Stimulated activated naive CD8-positive, alpha-beta T cell treated with anti-CD3 and anti-CD28 coated beads, Interleukin-15, amount 100 ng/mL, for 72 hours (primary cell): ENCODE data around the gene BANP.
A peak's percentile ranks its signal among the peaks of the same experiment; 100 is the strongest.
"Not testable (repeated sequence)": the region's sequence is repeated elsewhere in the genome, so short reads cannot be mapped to it uniquely, and the experiment has no call there.

Experiments used
- ATAC-seq: fragments of 150-1000 bp; cut with Tn5 transposase; 2 replicates; pipeline ENCODE4 v1.10.0; 2021; ENCODE audit warnings: mild to moderate bottlenecking, moderate library complexity
- DNase-seq, 2 donors: peaks; one replicate each; pipeline ENCODE4 v3.0.0; 2021 to 2022
- H3K27ac Mint-ChIP-seq, 2 donors: one replicate each; pipeline ENCODE4 v1.8.0; 2022; ENCODE audit warnings: mild to moderate bottlenecking in 2 of 2, mixed read lengths in 2 of 2, moderate library complexity in 2 of 2
- H3K27me3 Mint-ChIP-seq: one replicate; pipeline ENCODE4 v1.8.0; 2022; ENCODE audit warnings: mixed read lengths
- H3K4me1 Mint-ChIP-seq: one replicate; pipeline ENCODE4 v1.8.0; 2022; ENCODE audit warnings: mild to moderate bottlenecking, mixed read lengths
- H3K4me3 Mint-ChIP-seq, 2 donors: one replicate each; pipeline ENCODE4 v1.8.0; 2022; ENCODE audit warnings: mild to moderate bottlenecking in 2 of 2, mixed read lengths in 2 of 2, moderate library complexity in 1 of 2
- H3K9me3 Mint-ChIP-seq, 2 donors: one replicate each; pipeline ENCODE4 v1.8.0; 2022; ENCODE audit warnings: mixed read lengths in 2 of 2

Gene BANP

DNA sequence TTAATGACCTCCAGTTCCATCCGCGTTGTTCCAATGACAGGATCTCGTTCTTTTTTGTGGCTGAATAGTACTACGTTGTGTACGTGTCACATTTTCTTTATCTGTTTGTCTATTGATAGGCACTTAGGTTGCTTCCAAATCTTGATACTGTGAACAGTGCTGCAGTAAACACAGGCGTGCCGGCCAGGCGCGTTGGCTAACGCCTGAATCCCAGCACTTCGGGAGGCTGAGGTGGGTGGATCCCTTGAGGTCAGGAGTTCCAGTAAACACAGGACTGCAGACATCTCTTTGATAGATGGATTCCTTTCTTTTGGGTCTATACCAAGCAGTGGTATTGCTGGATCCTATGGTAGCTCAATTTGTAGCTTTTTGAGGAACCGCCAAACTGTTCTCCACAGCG, 160.7 kb downstream of the BANP start:
- H3K4me1 Mint-ChIP-seq = peaks cover 10% of the 10 kb centered on the region
- H3K9me3 Mint-ChIP-seq, H3K27ac Mint-ChIP-seq, H3K4me3 Mint-ChIP-seq, DNase-seq, ATAC-seq: not testable (repeated sequence)
- H3K27me3 Mint-ChIP-seq = peaks cover 16% of the 10 kb centered on the region

DNA sequence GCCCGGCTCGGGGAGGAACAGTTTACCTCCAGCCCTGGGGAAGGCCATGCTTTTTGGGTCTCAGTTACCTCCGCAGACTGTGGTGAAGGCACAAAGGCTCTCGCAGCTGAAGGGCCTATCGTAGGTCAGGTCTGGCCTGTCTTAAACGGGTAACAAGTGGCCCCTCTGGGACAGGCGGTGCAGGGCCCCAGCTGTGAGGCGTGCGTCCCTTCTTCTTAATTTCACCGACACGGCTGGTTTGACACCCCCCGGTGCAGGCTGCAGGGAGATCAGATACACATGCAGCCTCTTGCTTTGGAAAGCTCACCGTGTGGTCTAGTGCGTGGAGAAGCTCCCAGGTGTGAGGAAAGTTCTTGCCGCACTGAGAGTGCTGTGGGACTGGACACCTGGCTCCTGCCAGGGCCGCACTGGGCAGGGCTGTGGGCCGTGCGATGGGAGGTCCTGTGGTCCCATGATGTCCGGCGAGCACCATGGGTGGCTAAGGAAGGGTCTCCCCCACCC, 162.4 kb downstream of the BANP start:
- Mint-ChIP-seq H3K4me3 (no peak overlapping the region), H3K4me1 (peaks cover 10% of the 10 kb centered on the region), H3K27ac (no peak overlapping the region), H3K9me3 (no peaks in the 10 kb centered on the region), H3K27me3 (peaks cover 22% of the 10 kb centered on the region)
- no peak for ATAC-seq
- no peak for DNase-seq

DNA sequence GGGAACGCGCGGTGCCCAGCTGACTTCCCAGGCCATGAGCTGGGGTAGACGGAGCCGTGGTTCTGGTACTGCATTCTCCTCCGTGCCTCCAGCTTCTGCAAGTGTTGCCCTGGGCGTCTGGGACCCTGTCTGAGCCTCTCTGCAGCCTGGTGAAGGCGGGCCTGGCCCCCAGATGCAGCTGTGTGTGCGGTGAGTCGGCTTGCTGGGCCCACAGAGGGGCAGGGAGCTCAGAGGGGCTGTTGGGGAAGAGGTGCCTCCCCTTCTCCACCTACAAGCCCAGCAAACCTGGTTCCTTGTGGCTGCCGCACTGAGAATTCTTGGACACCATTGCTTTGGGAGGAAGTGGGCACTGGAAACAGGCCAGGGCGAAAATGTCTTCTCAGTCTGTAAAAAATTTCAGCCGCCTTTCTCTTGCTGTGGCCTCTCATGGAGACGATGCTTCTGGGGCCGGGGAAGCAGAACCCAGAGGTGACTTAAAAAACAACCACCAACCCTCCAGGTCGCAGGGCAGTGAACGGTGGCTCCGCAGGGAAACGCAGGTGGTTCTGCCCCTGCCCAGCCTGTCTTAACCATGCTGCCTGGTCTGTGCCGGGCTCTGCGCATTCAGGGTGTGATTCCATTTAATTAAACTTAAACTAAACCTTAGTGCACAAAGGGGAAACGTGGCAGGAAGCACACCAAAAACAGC, 163.5 kb downstream of the BANP start:
- not testable (repeated sequence) for H3K9me3 Mint-ChIP-seq, H3K4me3 Mint-ChIP-seq, H3K27ac Mint-ChIP-seq, ATAC-seq, DNase-seq
- Mint-ChIP-seq H3K27me3 (peaks cover 33% of the 10 kb centered on the region), H3K4me1 (peaks cover 10% of the 10 kb centered on the region)

DNA sequence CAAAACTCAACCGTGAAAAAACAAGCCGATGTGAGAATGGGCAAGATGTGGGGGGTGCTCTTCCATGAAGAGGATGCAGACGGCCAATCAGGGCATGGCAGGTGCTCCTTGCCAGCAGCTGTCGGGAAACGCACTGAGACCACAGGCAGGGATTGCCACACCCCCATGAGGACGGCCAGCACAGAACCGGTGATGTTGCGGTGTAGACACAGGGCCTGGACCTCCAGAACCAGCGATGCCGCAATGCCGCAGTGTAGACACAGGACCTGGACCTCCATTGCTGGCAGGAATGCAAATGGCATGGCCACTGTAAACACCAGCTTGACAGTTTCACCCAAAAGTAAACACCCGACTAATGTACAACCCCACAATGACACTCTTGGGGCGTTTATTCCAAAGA, 164.9 kb downstream of the BANP start:
- peaks cover 6% of the 10 kb centered on the region for H3K4me1 Mint-ChIP-seq
- DNase-seq (no peak), ATAC-seq (no peak)
- H3K27me3 Mint-ChIP-seq = peaks cover 37% of the 10 kb centered on the region
- no peak overlapping the region for H3K27ac Mint-ChIP-seq
- no peaks in the 10 kb centered on the region for H3K9me3 Mint-ChIP-seq
- no peak overlapping the region for H3K4me3 Mint-ChIP-seq

DNA sequence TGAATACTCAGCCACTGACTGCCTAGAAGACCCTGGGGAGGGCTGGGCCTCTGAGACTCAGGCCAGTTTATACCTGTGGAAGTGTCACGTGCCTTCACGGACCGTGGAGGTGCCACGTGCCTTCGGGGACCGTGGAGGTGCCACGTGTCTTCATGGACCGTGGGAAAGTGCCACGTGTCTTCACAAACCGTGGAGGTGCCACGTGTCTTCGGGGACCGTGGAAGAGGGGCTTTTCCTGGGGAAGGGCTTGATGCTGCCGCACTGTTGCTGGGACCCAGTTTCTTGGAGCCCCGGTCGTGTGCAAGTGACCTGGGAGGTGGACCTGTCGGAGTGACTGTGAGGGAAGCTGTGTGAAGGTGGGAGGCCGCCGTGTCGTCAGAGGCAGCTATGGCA, 166.2 kb downstream of the BANP start:
- H3K27ac Mint-ChIP-seq = no peak overlapping the region
- H3K9me3 Mint-ChIP-seq = peaks cover 0 to 7% of the 10 kb centered on the region in 2 donors
- H3K27me3 Mint-ChIP-seq = peaks cover 37% of the 10 kb centered on the region
- ATAC-seq (no peak), DNase-seq (no peak)
- no peak overlapping the region for H3K4me3 Mint-ChIP-seq
- H3K4me1 Mint-ChIP-seq = no peaks in the 10 kb centered on the region

DNA sequence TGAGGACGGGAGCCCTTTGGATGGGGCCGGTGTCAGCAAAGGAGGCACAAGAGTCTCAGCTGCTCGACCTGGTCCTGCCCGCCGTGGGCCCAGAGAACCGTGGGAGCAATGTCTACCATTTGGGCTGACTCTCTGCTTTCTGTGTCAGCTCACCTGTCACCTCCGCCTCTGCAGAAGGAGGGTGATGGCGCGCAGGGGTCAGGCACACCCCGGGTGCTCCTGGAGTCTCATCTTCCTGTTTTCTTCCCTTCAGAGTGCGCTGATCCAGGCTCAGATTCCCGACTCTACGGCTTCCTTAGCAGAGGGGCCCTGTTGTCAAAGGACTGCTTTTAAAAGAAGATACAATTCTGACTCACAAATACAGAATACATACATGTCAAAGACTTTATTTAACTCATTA, 167.1 kb downstream of the BANP start:
- DNase-seq (no peak), ATAC-seq (no peak)
- no peak overlapping the region for H3K4me3 Mint-ChIP-seq
- H3K27ac Mint-ChIP-seq = no peak overlapping the region
- peaks cover 0 to 7% of the 10 kb centered on the region in 2 donors for H3K9me3 Mint-ChIP-seq
- no peaks in the 10 kb centered on the region for H3K4me1 Mint-ChIP-seq
- peaks cover 37% of the 10 kb centered on the region for H3K27me3 Mint-ChIP-seq

DNA sequence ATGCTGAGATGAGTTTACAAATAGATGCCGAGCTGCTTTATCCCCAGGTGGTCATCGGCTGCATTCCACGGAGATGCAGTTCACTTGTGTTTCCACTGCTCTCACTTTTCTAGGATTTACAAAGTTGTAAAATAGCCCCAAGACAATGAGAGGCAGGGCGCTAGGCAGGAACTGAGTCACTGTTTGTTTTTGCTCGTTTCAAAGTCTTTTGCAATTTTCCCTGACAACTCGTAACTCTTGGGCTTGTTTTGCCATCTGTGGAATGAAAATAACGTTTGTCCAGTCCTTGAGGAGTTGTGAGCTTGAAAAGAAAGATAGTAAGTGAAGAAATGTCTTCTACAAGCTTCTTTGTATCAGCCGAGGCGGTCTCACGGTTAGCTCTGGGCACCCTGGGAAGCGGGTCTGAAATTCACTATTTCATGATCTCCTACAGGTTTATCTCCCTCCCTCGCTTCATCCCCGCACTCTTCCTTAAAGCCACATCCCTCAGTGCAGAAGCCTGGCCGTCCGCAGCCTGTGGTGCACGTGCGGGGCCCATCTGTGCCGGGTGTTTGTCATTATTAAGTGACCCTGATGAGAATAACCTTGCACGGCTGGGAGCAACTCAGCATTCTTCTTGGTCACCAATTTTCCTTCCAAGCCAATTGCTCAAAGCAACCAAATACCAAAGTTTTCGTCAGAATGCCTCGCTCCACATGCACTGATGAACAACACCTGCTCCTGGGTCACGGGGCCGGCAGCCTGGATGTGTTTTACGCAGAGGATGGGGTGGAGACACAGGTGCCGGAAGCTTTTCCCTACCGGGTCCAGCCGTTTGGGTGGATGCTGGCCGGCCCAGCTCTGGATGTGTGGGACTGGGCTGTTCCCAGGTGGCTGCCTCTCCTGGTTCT, 167.9 kb downstream of the BANP start:
- H3K27me3 Mint-ChIP-seq = peaks cover 37% of the 10 kb centered on the region
- not testable (repeated sequence) for H3K9me3 Mint-ChIP-seq, DNase-seq, H3K27ac Mint-ChIP-seq, ATAC-seq, H3K4me1 Mint-ChIP-seq, H3K4me3 Mint-ChIP-seq

DNA sequence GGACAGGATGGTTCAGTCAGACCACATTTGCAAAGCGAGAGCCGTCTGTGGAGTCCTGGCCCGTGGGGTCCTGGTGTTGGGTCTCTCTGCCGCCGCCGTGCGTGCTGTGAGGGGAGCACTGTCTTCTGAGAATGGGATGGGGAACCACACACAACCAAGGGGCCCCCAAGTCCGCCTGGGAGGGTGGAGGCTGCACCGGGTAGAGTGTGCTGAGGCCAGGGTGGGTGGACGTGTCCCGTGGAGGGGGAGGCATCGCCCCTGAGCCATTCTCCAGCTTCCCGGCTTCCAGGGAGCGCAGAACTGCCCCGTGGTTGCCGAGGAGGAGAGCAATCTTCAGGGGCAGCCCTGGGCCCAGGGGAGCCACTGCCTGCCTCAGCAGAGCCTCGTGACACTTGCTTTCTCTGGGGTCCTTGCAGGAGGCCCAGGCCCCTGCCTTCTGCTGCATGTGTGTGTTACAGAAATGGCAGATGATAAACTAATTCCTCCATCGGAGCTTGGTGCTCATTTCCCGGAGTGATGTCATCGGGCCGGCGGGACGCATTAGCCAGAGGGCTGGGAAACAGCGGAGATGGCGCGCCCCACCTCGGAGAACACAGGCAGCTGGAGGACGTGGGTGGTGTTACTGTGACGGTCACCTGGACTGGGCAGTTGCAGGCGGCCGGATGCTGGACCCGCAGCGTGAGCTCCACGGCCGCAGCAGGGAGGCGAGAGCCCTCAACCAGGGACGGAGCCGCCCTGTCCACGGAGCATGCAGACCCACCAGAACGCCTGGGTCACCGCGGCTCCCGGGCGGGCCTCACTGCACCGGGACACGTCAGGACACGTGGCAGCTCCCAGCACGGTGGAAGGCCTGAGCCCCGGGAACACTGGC, 168.9 kb downstream of the BANP start:
- not testable (repeated sequence) for DNase-seq, H3K4me1 Mint-ChIP-seq, H3K4me3 Mint-ChIP-seq, H3K9me3 Mint-ChIP-seq, ATAC-seq
- Mint-ChIP-seq H3K27ac (peak overlapping the region in 1 of 2 donors; percentile 76), H3K27me3 (peaks cover 37% of the 10 kb centered on the region)

DNA sequence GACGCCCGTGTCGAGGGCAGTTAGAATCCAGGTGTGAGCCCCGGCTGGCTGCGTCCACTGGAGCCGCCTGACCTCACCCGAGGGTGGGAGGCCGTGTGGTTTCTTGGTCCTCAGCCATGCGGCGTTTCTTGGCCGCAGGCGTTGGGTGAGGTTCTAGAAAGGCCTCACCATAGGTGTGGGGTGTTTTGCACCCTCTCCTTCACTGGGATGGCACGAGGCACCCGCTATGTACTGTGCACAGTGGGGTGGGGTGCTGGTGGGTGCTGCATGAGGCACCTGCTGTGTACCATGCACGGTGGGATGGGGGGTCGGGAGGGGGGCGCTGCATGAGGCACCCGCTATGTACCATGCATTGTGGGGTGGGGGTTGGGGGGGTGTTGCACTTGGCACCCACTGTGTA, 169.6 kb downstream of the BANP start:
- Mint-ChIP-seq H3K27me3 (peaks cover 32% of the 10 kb centered on the region), H3K4me3 (no peak overlapping the region), H3K9me3 (peaks cover 0 to 7% of the 10 kb centered on the region in 2 donors), H3K4me1 (no peaks in the 10 kb centered on the region), H3K27ac (no peak overlapping the region)
- DNase-seq (no peak), ATAC-seq (no peak)

DNA sequence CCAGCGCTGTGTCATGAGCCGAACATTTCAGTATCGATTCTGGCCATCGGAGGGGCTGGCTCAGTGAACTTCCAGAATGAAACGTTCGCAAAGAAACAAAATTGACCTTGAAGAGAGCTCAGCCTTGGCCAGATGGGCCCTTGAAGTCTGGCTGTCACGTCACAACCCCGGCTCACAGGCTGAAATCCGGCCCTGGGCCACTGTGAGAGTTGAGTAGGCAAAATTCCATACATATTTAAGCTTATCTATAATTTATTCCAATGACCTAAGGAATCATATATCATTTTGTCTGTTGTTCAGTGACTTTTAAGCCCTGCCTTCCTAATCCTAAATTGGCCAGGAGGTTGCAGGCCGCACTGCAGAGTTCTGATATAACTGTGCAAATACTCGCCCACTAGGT, 170.2 kb downstream of the BANP start:
- H3K4me1 Mint-ChIP-seq, H3K27ac Mint-ChIP-seq, H3K4me3 Mint-ChIP-seq, ATAC-seq, H3K9me3 Mint-ChIP-seq, DNase-seq: not testable (repeated sequence)
- peaks cover 26% of the 10 kb centered on the region for H3K27me3 Mint-ChIP-seq

DNA sequence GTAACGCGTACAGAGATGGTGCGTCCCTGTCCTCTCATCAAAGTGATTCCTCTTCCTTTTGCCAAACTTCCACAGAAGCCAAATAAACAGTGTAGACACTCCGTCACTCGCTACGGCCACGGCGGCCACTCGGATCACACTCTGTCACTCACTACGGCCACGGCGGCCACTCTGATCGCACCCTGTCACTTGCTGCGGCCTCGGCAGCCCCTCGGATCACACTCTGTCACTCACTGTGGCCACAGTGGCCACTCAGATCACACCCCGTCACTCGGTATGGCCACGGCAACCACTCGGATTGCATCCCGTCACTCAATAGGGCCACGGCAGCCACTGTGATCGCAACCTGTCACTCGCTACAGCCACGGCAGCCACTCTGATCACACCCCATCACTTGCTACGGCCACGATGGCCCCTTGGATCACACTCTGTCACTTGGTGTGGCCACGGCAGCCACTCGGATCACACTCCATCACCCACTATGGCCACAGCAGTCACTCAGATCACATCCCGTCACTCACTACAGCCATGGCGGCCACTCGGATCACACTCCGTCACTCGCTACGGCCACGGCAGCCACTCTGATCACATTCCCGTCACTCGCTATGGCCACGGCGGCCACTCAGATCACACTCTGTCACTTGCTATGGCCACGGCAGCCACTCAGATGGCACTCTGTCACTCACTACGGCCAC, 170.8 kb downstream of the BANP start:
- ATAC-seq = no peak
- no peak for DNase-seq
- Mint-ChIP-seq H3K4me1 (no peaks in the 10 kb centered on the region), H3K27ac (no peak overlapping the region), H3K9me3 (peaks cover 0 to 7% of the 10 kb centered on the region in 2 donors), H3K27me3 (peaks cover 20% of the 10 kb centered on the region), H3K4me3 (no peak overlapping the region)
